ENCODE data around the gene DAB2.
"Not testable (repeated sequence)": the region's sequence is repeated elsewhere in the genome, so short reads cannot be mapped to it uniquely, and the experiment has no call there.

Gene DAB2

GRCh38 chr5:39413771-39414170 is 11.0 kb downstream of the DAB2 start:
- Histone ChIP-seq H3K9me3 (no peaks in the 10 kb centered on the region), H3K27me3 (no peaks in the 10 kb centered on the region), H3K4me1 (no peaks in the 10 kb centered on the region), H3K4me3 (ENCODE audit: low read depth, low read length) (no peak overlapping the region), H3K36me3 (no peaks in the 10 kb centered on the region)
- no peak for TF ChIP-seq CTCF (IDR thresholded peaks at IDR 0.05; ENCODE audit: low read depth, low read length)
- DNase-seq, result no peak

- Histone ChIP-seq H3K4me1 (no peaks in the 10 kb centered on the region), H3K36me3 (no peaks in the 10 kb centered on the region), H3K9me3 (no peaks in the 10 kb centered on the region), H3K27me3 (no peaks in the 10 kb centered on the region), H3K4me3 (ENCODE audit: low read depth, low read length) (no peak overlapping the region)
- no peak for TF ChIP-seq CTCF (IDR thresholded peaks at IDR 0.05; ENCODE audit: low read depth, low read length)
- DNase-seq, result no peak
Measured at GRCh38 chr5:39412721-39413394, 11.9 kb downstream of the DAB2 start.

- H3K36me3 ChIP-seq, result no peaks in the 10 kb centered on the region
- no peaks in the 10 kb centered on the region for H3K9me3 ChIP-seq
- H3K27me3 ChIP-seq, result no peaks in the 10 kb centered on the region
- no peak for DNase-seq
- no peak overlapping the region for H3K4me3 ChIP-seq (ENCODE audit: low read depth, low read length)
- no peaks in the 10 kb centered on the region for H3K4me1 ChIP-seq
- TF ChIP-seq CTCF (IDR thresholded peaks at IDR 0.05; ENCODE audit: low read depth, low read length), result no peak
Measured at GRCh38 chr5:39411985-39412384, 12.8 kb downstream of the DAB2 start.

GRCh38 chr5:39411061-39411460 is 13.7 kb downstream of the DAB2 start:
- DNase-seq, result no peak
- Histone ChIP-seq H3K36me3 (no peaks in the 10 kb centered on the region), H3K9me3 (no peaks in the 10 kb centered on the region), H3K4me1 (no peaks in the 10 kb centered on the region), H3K4me3 (ENCODE audit: low read depth, low read length) (no peak overlapping the region), H3K27me3 (no peaks in the 10 kb centered on the region)
- TF ChIP-seq CTCF (IDR thresholded peaks at IDR 0.05; ENCODE audit: low read depth, low read length), result no peak

- H3K9me3 ChIP-seq, result no peaks in the 10 kb centered on the region
- TF ChIP-seq CTCF (IDR thresholded peaks at IDR 0.05; ENCODE audit: low read depth, low read length), result no peak
- DNase-seq, result no peak
- H3K27me3 ChIP-seq, result no peaks in the 10 kb centered on the region
- H3K4me1 ChIP-seq, result no peaks in the 10 kb centered on the region
- H3K36me3 ChIP-seq, result no peaks in the 10 kb centered on the region
- H3K4me3 ChIP-seq (ENCODE audit: low read depth, low read length), result no peak overlapping the region
Measured at GRCh38 chr5:39409033-39409432, 15.7 kb downstream of the DAB2 start.

GRCh38 chr5:39405083-39405843 is 19.5 kb downstream of the DAB2 start:
- DNase-seq, result no peak
- Histone ChIP-seq H3K4me3 (ENCODE audit: low read depth, low read length) (no peak overlapping the region), H3K27me3 (no peaks in the 10 kb centered on the region), H3K4me1 (no peaks in the 10 kb centered on the region), H3K36me3 (no peaks in the 10 kb centered on the region), H3K9me3 (no peaks in the 10 kb centered on the region; the same call in 1 of the 2 replicates)
- TF ChIP-seq CTCF (IDR thresholded peaks at IDR 0.05; ENCODE audit: low read depth, low read length), result no peak

GRCh38 chr5:39403761-39404160 is 21.0 kb downstream of the DAB2 start:
- not testable (repeated sequence) for DNase-seq; H3K4me3 ChIP-seq (ENCODE audit: low read depth, low read length); H3K4me1 ChIP-seq; H3K36me3 ChIP-seq; H3K9me3 ChIP-seq; H3K27me3 ChIP-seq

GRCh38 chr5:39402140-39402539 is 22.6 kb downstream of the DAB2 start:
- not testable (repeated sequence) for H3K9me3 ChIP-seq; H3K4me1 ChIP-seq; H3K36me3 ChIP-seq; H3K4me3 ChIP-seq (ENCODE audit: low read depth, low read length); DNase-seq; H3K27me3 ChIP-seq

Measured in BE2C (cell line).